Measurements from ENCODE around the gene CILP2.

CILP2 gene

DNA sequence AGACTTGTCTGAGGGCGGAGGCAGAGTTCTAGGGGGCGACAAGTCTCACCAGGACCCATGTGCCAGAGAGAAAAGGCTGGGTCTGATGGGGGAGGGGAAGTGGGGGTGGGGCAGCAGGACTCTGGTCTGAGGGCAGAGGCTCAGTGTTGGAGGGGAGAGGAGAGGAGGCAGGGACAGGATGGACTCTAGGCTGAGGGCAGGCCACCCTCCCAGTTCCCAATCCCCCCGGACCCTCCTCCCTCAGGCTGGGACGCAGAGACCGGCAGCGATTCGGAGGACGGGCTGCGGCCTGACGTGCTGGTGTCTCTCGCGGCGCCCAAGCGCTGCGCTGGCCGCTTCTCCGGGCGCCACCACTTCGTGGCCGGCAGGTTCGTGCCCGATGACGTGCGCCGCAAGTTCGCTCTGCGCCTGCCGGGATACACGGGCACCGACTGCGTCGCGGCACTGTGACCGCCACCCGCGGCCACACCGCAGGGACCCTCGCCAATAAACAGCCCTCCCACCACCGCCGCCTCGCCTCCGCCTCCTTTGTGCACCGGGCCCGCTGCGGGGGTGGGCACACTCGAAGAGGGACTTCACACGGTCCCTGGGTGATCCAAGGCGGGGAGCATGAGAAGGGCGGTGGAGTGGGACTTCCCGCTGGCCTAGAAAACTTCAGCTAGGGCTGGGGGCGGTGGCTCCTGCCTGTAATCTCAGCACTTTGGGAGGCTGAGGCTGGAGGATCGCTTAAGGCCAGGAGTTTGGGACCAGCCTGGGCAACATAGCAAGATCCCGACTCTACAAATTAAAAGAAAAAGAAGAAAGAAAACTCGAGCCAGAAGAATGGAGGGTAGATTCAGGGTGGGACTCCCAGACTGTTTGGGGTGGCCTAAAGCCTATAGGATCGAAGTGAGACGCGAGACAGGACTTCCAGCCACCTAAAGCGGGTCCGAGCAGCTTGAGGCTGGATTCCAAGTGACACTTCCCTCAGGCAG, 703 bp upstream of the CILP2 start:
- H2AFZ ChIP-seq (ENCODE audit: low read length) = no peak overlapping the region
- H3K9me3 ChIP-seq (ENCODE audit: insufficient read depth, low read depth, low read length) = no peaks in the 10 kb centered on the region
- H3K4me3 ChIP-seq (ENCODE audit: low read length, poor library complexity, severe bottlenecking) = no peak overlapping the region
- no peaks in the 10 kb centered on the region for H3K9me2 ChIP-seq (replicated peaks; ENCODE audit: low read depth, low read length)
- H3K9ac ChIP-seq (ENCODE audit: low read depth, low read length, poor library complexity, severe bottlenecking) = no peak overlapping the region
- TF ChIP-seq EZH2phosphoT487 (IDR thresholded peaks at IDR 0.05; ENCODE audit: borderline replicate concordance) = no peak
- TF ChIP-seq, protein P1, sequence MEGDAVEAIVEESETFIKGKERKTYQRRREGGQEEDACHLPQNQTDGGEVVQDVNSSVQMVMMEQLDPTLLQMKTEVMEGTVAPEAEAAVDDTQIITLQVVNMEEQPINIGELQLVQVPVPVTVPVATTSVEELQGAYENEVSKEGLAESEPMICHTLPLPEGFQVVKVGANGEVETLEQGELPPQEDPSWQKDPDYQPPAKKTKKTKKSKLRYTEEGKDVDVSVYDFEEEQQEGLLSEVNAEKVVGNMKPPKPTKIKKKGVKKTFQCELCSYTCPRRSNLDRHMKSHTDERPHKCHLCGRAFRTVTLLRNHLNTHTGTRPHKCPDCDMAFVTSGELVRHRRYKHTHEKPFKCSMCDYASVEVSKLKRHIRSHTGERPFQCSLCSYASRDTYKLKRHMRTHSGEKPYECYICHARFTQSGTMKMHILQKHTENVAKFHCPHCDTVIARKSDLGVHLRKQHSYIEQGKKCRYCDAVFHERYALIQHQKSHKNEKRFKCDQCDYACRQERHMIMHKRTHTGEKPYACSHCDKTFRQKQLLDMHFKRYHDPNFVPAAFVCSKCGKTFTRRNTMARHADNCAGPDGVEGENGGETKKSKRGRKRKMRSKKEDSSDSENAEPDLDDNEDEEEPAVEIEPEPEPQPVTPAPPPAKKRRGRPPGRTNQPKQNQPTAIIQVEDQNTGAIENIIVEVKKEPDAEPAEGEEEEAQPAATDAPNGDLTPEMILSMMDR (conservative IDR thresholded peaks at IDR 0.05; ENCODE audit: low read length) = no peak
- H3K4me1 ChIP-seq (ENCODE audit: insufficient read depth, low read length, poor library complexity, severe bottlenecking) = no peaks in the 10 kb centered on the region
- H3K79me2 ChIP-seq (ENCODE audit: insufficient read depth, low read length) = no peaks in the 10 kb centered on the region
- H4K20me1 ChIP-seq (ENCODE audit: insufficient read depth, low read length, poor library complexity, severe bottlenecking) = no peaks in the 10 kb centered on the region
- no peaks in the 10 kb centered on the region for H3K36me3 ChIP-seq (ENCODE audit: insufficient read depth, low read length)
- H3K4me2 ChIP-seq (ENCODE audit: low read depth, low read length, poor library complexity, severe bottlenecking) = no peak overlapping the region
- H3K27me3 ChIP-seq (ENCODE audit: insufficient read depth, low read length, poor library complexity, severe bottlenecking) = no peaks in the 10 kb centered on the region
- H3F3A ChIP-seq (ENCODE audit: low read depth) = no peaks in the 10 kb centered on the region

GRCh38 chr19:19538785-19539166, 711 bp downstream of the CILP2 start:
- Histone ChIP-seq H3F3A (ENCODE audit: low read depth) (no peaks in the 10 kb centered on the region), H3K9ac (ENCODE audit: low read depth, low read length, poor library complexity, severe bottlenecking) (no peak overlapping the region), H4K20me1 (ENCODE audit: insufficient read depth, low read length, poor library complexity, severe bottlenecking) (no peaks in the 10 kb centered on the region), H3K79me2 (ENCODE audit: insufficient read depth, low read length) (no peaks in the 10 kb centered on the region), H3K9me3 (ENCODE audit: insufficient read depth, low read depth, low read length) (no peaks in the 10 kb centered on the region), H3K4me1 (ENCODE audit: insufficient read depth, low read length, poor library complexity, severe bottlenecking) (no peaks in the 10 kb centered on the region), H3K27me3 (ENCODE audit: insufficient read depth, low read length, poor library complexity, severe bottlenecking) (no peaks in the 10 kb centered on the region), H3K4me2 (ENCODE audit: low read depth, low read length, poor library complexity, severe bottlenecking) (no peak overlapping the region), H3K36me3 (ENCODE audit: insufficient read depth, low read length) (no peaks in the 10 kb centered on the region), H3K9me2 (replicated peaks; ENCODE audit: low read depth, low read length) (no peaks in the 10 kb centered on the region), H2AFZ (ENCODE audit: low read length) (no peak overlapping the region), H3K4me3 (ENCODE audit: low read length, poor library complexity, severe bottlenecking) (no peak overlapping the region)
- no peak for TF ChIP-seq EZH2phosphoT487 (IDR thresholded peaks at IDR 0.05; ENCODE audit: borderline replicate concordance)
- TF ChIP-seq, protein P1 (conservative IDR thresholded peaks at IDR 0.05; ENCODE audit: low read length) = no peak

DNA sequence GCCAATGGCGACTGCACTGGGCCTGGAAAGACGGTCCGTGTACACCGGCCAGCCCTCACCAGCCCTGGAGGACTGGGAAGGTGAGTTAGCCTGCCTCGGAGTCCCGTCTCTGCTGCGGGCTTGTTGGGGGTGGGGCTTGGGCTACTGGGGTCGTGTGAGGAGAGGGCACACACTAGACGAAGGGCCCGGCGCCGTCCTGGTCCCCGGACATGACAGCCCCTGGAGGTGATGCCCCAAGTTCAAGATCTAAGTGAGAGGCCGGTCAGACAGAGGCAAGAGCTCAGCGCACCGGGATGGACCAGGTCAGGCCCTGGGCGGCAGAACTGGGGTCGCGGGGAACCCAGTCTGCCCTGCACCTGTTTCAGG, 1.6 kb downstream of the CILP2 start:
- Histone ChIP-seq H3K27me3 (ENCODE audit: insufficient read depth, low read length, poor library complexity, severe bottlenecking) (no peaks in the 10 kb centered on the region), H2AFZ (ENCODE audit: low read length) (no peak overlapping the region), H3K4me3 (ENCODE audit: low read length, poor library complexity, severe bottlenecking) (no peak overlapping the region), H3K9ac (ENCODE audit: low read depth, low read length, poor library complexity, severe bottlenecking) (no peak overlapping the region), H3K36me3 (ENCODE audit: insufficient read depth, low read length) (no peaks in the 10 kb centered on the region), H4K20me1 (ENCODE audit: insufficient read depth, low read length, poor library complexity, severe bottlenecking) (no peaks in the 10 kb centered on the region), H3K4me1 (ENCODE audit: insufficient read depth, low read length, poor library complexity, severe bottlenecking) (no peaks in the 10 kb centered on the region), H3F3A (ENCODE audit: low read depth) (no peaks in the 10 kb centered on the region), H3K9me2 (replicated peaks; ENCODE audit: low read depth, low read length) (no peaks in the 10 kb centered on the region), H3K4me2 (ENCODE audit: low read depth, low read length, poor library complexity, severe bottlenecking) (no peak overlapping the region), H3K79me2 (ENCODE audit: insufficient read depth, low read length) (no peaks in the 10 kb centered on the region), H3K9me3 (ENCODE audit: insufficient read depth, low read depth, low read length) (no peaks in the 10 kb centered on the region)
- no peak for TF ChIP-seq EZH2phosphoT487 (IDR thresholded peaks at IDR 0.05; ENCODE audit: borderline replicate concordance)
- TF ChIP-seq, protein P1 (conservative IDR thresholded peaks at IDR 0.05; ENCODE audit: low read length) = no peak
